Erythroblast (primary cell): ENCODE data around the gene TMEM51.

Experiments
- GATA1 ChIP-seq: IDR thresholded peaks from 2 replicates; pipeline ENCODE4 v1.6.1; 2011; ENCODE audit warnings: low read depth, mild to moderate bottlenecking, control low read depth, low read length, moderate library complexity
- POLR2A ChIP-seq: IDR thresholded peaks from 2 replicates; pipeline ENCODE4 v1.6.1; 2011; ENCODE audit warnings: mild to moderate bottlenecking, low read length

DNA sequence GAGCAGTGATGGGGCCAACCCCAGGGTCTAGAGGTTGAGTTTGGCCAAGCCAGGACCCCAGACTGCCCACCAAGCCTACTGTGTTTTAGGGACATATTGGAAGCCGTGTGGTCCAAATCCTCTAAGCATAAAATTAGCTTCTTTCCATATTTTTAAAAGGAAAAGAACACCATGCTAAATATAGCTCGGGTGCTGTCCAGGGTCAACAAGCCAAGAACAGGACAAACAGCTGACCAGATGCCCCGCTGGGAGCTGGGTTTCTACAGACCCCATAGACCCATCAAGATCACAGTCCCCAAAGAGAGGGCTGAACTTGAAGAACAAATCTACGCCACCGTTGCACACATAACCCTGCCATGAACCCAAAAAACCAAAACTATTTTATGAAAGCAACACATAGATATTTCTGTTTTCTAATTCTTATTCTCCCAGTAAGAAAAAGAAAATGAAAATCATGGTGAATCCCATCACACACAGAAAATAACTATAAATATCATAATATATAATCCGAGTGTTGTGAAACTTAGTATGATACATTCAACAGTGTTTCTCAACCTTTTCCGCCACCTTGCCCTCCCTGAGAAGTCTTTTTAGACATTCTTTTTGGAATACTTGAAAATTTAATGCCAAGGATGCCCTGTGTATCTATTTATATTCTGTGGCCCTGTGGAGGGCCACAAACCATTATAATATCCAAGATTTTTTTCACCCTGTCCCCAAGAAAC is 57.3 kb downstream of the TMEM51 start:
- TF ChIP-seq POLR2A (no peak), GATA1 (no peak)
